Endothelial cell (in vitro differentiated cells): ENCODE data around the gene HSPB1. TPM values are rescaled to one million over a fixed set of nuclear protein-coding genes. Genes with fewer than 3 reads are reported as not detected.
"Not testable (repeated sequence)": the region's sequence is repeated elsewhere in the genome, so short reads cannot be mapped to it uniquely, and the experiment has no call there.

Experiments
- DNase-seq: peaks from one replicate; pipeline ENCODE4 v3.0.0; 2021; ENCODE audit warnings: low spot score
- H3K27ac Mint-ChIP-seq: one replicate; pipeline ENCODE4 v1.8.0; 2021; ENCODE audit warnings: mixed read lengths, inconsistent platforms; ENCODE audit not compliant: unreplicated experiment
- H3K27me3 Mint-ChIP-seq: one replicate; pipeline ENCODE4 v1.8.0; 2021; ENCODE audit warnings: mild to moderate bottlenecking, moderate library complexity, mixed read lengths, inconsistent platforms; ENCODE audit not compliant: unreplicated experiment
- H3K36me3 Mint-ChIP-seq: one replicate; pipeline ENCODE4 v1.8.0; 2021; ENCODE audit warnings: mild to moderate bottlenecking, low read depth, mixed read lengths, inconsistent platforms; ENCODE audit not compliant: unreplicated experiment
- H3K4me1 Mint-ChIP-seq: one replicate; pipeline ENCODE4 v1.8.0; 2021; ENCODE audit warnings: mild to moderate bottlenecking, mixed read lengths, inconsistent platforms; ENCODE audit not compliant: unreplicated experiment
- H3K4me3 Mint-ChIP-seq: one replicate; pipeline ENCODE4 v1.8.0; 2021; ENCODE audit warnings: mild to moderate bottlenecking, mixed read lengths, inconsistent platforms; ENCODE audit not compliant: unreplicated experiment
- H3K9me3 Mint-ChIP-seq: one replicate; pipeline ENCODE4 v1.8.0; 2021; ENCODE audit warnings: mixed read lengths, inconsistent platforms; ENCODE audit not compliant: unreplicated experiment
- total RNA-seq: library from RNA; stranded (reverse); fragmentation: NEBNext Ultra II Directional; extraction: Animal tissue kit (Norgen Biotek cat#: 25700); gene quantifications from one replicate; pipeline ENCODE4 v1.2.1, GENCODE V29; 2021; ENCODE audit not compliant: unreplicated experiment
- TF ChIP-seq, protein P1 (sequence below): fragments of 200-600 bp; sonication (generic); IDR thresholded peaks from one replicate; pipeline ENCODE4 v1.5.0; 2021; ENCODE audit warnings: antibody characterized with exemption; ENCODE audit not compliant: unreplicated experiment

The HSPB1 gene
- total RNA-seq, 1 donor from 2014 or later: 581 TPM

DNA sequence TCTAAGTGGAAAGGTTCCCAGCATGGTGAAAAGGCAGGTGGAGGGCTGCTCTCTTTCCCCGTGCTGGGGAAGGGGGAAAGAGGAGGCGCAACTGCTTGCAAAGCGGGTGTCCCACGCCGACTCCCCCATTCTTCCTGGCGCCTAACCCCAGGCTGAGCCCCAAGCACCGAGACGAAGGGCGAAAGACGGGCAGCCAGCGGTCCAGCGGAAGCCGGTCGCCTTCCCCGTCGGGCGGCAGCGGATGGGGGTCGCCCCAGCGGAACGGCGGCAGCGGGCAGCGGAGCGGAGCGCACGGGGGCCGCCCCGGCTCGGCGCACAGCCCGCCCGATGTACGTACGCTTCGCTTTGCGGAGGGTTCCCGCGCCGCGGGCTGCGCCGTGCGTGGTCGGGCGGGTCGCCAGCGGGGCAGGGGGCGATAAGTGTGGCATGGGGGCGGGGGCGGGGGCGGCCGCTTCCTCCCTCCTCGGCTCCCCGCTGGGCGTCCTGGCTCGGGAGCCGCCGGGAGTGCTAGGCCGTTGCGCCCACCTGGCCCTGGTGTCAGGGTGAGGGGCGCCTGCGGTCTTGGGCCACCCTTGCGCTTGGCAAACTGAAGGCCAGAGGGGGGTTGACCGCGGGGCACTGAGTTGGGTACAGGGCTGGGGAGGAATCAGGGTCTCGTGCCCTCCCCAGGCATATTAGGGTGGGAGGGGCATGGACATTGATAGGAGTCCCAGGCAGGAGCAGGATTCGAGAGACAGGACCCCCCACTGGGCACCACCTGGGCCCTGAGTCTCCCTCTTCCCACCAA is 35.2 kb upstream of the HSPB1 start:
- DNase-seq: no peak

DNA sequence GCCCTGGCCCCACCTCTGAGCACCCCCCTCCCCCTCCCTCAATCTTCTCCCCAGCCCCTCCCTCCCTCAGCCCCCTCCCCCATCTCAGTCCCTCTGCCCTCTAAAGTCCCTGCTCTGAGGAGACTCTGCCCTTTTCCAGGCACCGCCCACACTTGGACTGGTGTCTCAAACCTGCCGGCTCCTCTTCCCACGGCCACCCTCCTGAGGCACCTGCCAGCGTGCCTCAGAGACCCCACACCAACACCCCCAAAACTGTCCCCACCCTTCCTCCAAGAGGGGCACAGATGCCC is 34.6 kb upstream of the HSPB1 start:
- Mint-ChIP-seq H3K4me1 (peaks cover 5% of the 10 kb centered on the region), H3K27ac (no peak overlapping the region), H3K9me3 (no peaks in the 10 kb centered on the region), H3K27me3 (peaks cover 4% of the 10 kb centered on the region), H3K4me3 (no peak overlapping the region), H3K36me3 (no peaks in the 10 kb centered on the region)
- DNase-seq: no peak
- TF ChIP-seq, protein P1, sequence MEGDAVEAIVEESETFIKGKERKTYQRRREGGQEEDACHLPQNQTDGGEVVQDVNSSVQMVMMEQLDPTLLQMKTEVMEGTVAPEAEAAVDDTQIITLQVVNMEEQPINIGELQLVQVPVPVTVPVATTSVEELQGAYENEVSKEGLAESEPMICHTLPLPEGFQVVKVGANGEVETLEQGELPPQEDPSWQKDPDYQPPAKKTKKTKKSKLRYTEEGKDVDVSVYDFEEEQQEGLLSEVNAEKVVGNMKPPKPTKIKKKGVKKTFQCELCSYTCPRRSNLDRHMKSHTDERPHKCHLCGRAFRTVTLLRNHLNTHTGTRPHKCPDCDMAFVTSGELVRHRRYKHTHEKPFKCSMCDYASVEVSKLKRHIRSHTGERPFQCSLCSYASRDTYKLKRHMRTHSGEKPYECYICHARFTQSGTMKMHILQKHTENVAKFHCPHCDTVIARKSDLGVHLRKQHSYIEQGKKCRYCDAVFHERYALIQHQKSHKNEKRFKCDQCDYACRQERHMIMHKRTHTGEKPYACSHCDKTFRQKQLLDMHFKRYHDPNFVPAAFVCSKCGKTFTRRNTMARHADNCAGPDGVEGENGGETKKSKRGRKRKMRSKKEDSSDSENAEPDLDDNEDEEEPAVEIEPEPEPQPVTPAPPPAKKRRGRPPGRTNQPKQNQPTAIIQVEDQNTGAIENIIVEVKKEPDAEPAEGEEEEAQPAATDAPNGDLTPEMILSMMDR: no peak

More for the DNA sequence above, 35.2 kb upstream of the HSPB1 start:
- peaks cover 4% of the 10 kb centered on the region for H3K27me3 Mint-ChIP-seq
- no peaks in the 10 kb centered on the region for H3K36me3 Mint-ChIP-seq
- TF ChIP-seq, protein P1: no peak
- no peak overlapping the region for H3K27ac Mint-ChIP-seq
- H3K9me3 Mint-ChIP-seq: no peaks in the 10 kb centered on the region
- peaks cover 4% of the 10 kb centered on the region for H3K4me1 Mint-ChIP-seq
- no peak overlapping the region for H3K4me3 Mint-ChIP-seq

DNA sequence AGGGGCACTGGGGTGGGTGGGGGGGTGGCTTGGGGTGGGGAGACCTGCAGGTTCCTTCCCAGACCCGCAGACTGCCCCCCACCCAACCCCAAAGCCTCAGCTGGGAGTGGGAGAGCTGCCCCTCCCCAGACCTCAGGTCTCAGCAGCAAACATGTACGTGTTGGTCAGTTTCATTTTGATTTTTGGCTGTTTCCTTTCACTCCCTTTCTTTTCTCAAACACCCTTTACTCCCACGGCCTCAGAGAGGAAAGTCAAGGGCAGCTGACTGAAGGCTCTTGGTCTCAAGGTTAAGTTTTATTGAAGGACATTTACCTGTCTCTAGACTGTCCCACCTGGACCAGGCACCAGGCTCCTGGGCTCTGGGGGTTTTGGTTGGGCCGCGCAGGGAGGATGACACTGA is 34.1 kb upstream of the HSPB1 start:
- H3K27ac Mint-ChIP-seq: no peak overlapping the region
- no peak for DNase-seq
- H3K27me3 Mint-ChIP-seq: peaks cover 6% of the 10 kb centered on the region
- no peak overlapping the region for H3K4me3 Mint-ChIP-seq
- H3K4me1 Mint-ChIP-seq: peaks cover 9% of the 10 kb centered on the region
- no peaks in the 10 kb centered on the region for H3K36me3 Mint-ChIP-seq
- TF ChIP-seq, protein P1: no peak
- H3K9me3 Mint-ChIP-seq: no peaks in the 10 kb centered on the region

DNA sequence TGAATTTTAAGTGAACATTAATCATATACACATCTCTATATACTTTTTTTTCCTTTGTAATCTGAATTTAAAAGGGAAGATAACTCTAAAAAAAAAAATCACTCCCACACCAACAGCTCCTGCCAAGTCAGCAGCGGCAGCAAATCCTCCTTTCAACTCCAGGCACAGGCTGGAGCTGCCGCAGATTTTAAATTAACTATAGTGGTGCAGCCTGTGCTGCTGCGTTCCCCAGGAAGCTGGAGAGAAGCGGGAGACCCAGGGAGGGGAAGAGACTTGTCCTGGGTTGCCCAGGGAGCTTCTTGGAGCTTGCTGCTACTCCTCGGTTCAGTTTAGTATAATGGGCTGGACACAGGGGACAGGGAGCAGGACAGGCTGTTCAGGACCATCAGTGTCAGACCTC is 32.6 kb upstream of the HSPB1 start:
- H3K36me3 Mint-ChIP-seq: no peaks in the 10 kb centered on the region
- no peak overlapping the region for H3K4me3 Mint-ChIP-seq
- TF ChIP-seq, protein P1: no peak
- no peak overlapping the region for H3K27ac Mint-ChIP-seq
- H3K27me3 Mint-ChIP-seq: peaks cover 7% of the 10 kb centered on the region
- H3K4me1 Mint-ChIP-seq: peaks cover 19% of the 10 kb centered on the region
- DNase-seq: no peak
- H3K9me3 Mint-ChIP-seq: no peaks in the 10 kb centered on the region

DNA sequence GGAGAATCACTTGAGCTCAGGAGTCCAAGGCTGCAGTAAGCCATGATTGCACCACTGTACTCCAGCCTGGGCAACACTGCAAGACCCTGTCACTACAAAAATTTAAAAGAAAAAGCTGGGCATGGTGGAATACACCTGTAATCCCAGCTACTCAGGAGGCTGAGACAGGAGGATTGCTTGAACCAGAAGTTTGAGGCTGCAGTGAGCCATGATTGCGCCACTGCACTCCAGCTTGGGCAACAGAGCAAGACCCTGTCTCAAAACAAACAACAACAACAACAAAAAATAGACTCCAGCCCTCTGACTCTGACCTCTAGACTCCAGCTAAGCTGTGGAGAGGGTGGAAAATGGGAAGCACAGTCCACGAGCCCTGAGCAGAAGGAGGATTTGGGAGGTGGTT is 31.1 kb upstream of the HSPB1 start:
- H3K27me3 Mint-ChIP-seq, H3K9me3 Mint-ChIP-seq, H3K36me3 Mint-ChIP-seq, DNase-seq, H3K4me3 Mint-ChIP-seq, H3K27ac Mint-ChIP-seq: not testable (repeated sequence)
- H3K4me1 Mint-ChIP-seq: peaks cover 19% of the 10 kb centered on the region
